Transverse colon (tissue), 4 donors: Measurements from ENCODE around the gene POU2F2. TPM values are rescaled to one million over a fixed set of nuclear protein-coding genes. Genes with fewer than 3 reads are reported as not detected.
"Not testable (repeated sequence)": the region's sequence is repeated elsewhere in the genome, so short reads cannot be mapped to it uniquely, and the experiment has no call there.

Experiments used
- DNase-seq: peaks from one replicate; pipeline ENCODE4 v3.0.0-alpha.2; 2019
- H3K27ac ChIP-seq, 4 donors: fragments of 200-600 bp; sonication (generic); 2 replicates each; pipeline ENCODE4 v1.5.1; 2016 to 2018; ENCODE audit warnings: inconsistent platforms in 4 of 4
- H3K27me3 ChIP-seq: fragments of 200-600 bp; sonication (generic); 2 replicates; pipeline ENCODE4 v1.5.1; 2017; ENCODE audit warnings: inconsistent platforms
- H3K36me3 ChIP-seq, 4 donors: fragments of 200-600 bp; sonication (generic); 2 replicates each; pipeline ENCODE4 v1.5.1; 2017 to 2019; ENCODE audit warnings: inconsistent platforms in 4 of 4
- H3K4me1 ChIP-seq, 4 donors: fragments of 200-600 bp; sonication (generic); 2 replicates each; pipeline ENCODE4 v1.5.1; 2017 to 2020; ENCODE audit warnings: inconsistent platforms in 4 of 4
- H3K4me3 ChIP-seq, 4 donors: fragments of 200-600 bp; sonication (generic); 1 replicate in 1 of 4; 2 replicates in 3 of 4; pipeline versions ENCODE4 v1.5.1 to v1.6.1; 2017 to 2019; ENCODE audit warnings: inconsistent platforms in 4 of 4
- H3K9me3 ChIP-seq, 2 donors: fragments of 200-600 bp; sonication (generic); 2 replicates each; pipeline ENCODE4 v1.5.1; 2017 to 2019; ENCODE audit warnings: inconsistent platforms in 2 of 2
- EP300 ChIP-seq: sonication (generic); formaldehyde crosslinking; IDR thresholded peaks from one replicate; pipeline ENCODE4 v1.6.1; 2017; ENCODE audit warnings: antibody characterized with exemption, low read depth
- POLR2A ChIP-seq: fragments of 450-650 bp; IDR thresholded peaks from one replicate; pipeline ENCODE4 v1.6.1; 2016; ENCODE audit warnings: antibody characterized with exemption, mild to moderate bottlenecking, moderate library complexity
- POLR2AphosphoS5 ChIP-seq, 3 donors: sonication (generic); formaldehyde crosslinking; IDR thresholded peaks; one replicate each; pipeline ENCODE4 v1.6.1; 2016; ENCODE audit warnings: antibody characterized with exemption in 3 of 3
- WGBS, 2 donors: methylation state at CpG; one replicate each; pipeline ENCODE4 v1.1.5; 2018; ENCODE audit warnings: low coverage in 1 of 2; 5-methylcytosine and 5-hydroxymethylcytosine counted together
- in situ Hi-C, 4 donors: fragments of 200-750 bp; cut with MboI; loops; one replicate each; pipeline versions ENCODE4 v1.15.0 to v1.15.1; 2017; ENCODE audit warnings: low sequenced_read_pairs in 3 of 4, low pct_ligation_motif_present in 1 of 4, low pct_unique_long_range_greater_than_20kb in 1 of 4
- intact Hi-C: fragments of 100-400 bp; cut with DNase I; formaldehyde crosslinking; loops from one replicate; pipeline ENCODE4 v1.15.1; 2023; ENCODE audit warnings: low total_unique reads
- total RNA-seq, 4 donors: library from RNA; depleted of rRNA; stranded (reverse); fragments of >200 nt; gene quantifications; one replicate each; pipeline ENCODE4 v1.1.0, GENCODE V29; 2016
- TF ChIP-seq, protein P1 (sequence below), 5 experiments: fragments of 200-600 bp in 3 of 5; fragments of 450-650 bp in 2 of 5; sonication (generic) in 3 of 5; IDR thresholded peaks; 1 replicate in 2 of 5; 2 replicates in 3 of 5; pipeline ENCODE4 v1.5.1; 2016 to 2017; ENCODE audit warnings: antibody characterized with exemption in 5 of 5, inconsistent platforms in 3 of 5, mild to moderate bottlenecking in 2 of 5, moderate library complexity in 1 of 5

POU2F2 gene
- total RNA-seq, 4 donors from 2014 or later, result 0.96 to 7.1 (median 3.4) TPM

DNA sequence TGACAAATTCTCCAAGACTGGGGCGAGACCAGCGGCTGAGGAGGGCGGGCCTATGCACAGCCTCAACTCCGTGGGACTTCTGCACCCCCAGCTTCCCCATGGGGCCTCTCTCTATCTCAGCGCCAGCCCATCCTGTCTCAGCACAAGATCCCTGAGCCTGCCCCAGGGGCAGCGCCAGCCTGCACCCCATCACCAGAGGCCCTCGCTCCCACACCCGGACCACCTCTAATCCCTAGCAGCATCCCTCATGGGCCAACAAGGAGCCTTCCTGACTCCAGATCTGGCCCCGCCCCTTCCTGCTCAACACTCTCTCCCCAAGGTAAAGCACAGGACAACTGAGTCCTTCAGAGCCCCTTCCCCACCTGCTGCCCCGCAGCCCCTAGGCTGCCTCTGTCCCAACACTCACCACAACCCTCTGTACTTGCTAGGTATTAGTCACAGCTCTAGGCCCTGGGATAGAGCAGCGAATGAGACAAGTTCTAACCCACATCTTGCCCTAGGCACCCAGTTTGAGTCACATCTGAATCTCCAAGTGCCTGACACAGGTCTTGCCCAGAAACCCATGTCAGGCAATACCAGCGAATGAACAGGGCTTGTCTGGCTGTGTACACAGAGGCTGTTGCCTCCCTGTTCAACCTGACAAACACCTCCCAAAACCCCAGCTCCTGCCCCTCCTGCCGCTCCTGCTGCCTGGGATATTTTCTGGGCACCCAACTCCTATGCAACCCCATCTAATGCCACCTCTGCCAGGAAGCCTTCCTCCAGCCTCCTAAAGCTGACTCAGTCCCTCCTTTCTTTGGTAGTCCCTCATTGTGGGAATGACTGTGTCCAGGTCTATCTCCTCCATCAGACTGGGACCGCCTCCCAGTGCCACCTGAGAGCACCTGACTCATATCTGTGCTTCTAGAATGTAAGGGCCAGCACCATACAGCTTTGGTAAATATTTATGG is 80.8 kb downstream of the POU2F2 start:
- in situ Hi-C loops (no loop called here), intact Hi-C loops (no loop called here)

GRCh38 chr19:42048992-42049391 is 83.3 kb downstream of the POU2F2 start:
- intact Hi-C loops (no loop called here), in situ Hi-C loops (no loop called here)
- no peaks in the 10 kb centered on the region for H3K27me3 ChIP-seq
- TF ChIP-seq POLR2A (no peak), POLR2AphosphoS5 (IDR thresholded peaks at IDR 0.05) (no peak), EP300 (no peak)
- TF ChIP-seq, protein P1, sequence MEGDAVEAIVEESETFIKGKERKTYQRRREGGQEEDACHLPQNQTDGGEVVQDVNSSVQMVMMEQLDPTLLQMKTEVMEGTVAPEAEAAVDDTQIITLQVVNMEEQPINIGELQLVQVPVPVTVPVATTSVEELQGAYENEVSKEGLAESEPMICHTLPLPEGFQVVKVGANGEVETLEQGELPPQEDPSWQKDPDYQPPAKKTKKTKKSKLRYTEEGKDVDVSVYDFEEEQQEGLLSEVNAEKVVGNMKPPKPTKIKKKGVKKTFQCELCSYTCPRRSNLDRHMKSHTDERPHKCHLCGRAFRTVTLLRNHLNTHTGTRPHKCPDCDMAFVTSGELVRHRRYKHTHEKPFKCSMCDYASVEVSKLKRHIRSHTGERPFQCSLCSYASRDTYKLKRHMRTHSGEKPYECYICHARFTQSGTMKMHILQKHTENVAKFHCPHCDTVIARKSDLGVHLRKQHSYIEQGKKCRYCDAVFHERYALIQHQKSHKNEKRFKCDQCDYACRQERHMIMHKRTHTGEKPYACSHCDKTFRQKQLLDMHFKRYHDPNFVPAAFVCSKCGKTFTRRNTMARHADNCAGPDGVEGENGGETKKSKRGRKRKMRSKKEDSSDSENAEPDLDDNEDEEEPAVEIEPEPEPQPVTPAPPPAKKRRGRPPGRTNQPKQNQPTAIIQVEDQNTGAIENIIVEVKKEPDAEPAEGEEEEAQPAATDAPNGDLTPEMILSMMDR (IDR thresholded peaks at IDR 0.05), result no peak
- H3K27ac ChIP-seq, result peak overlapping the region in 2 of 4 donors; percentile 9 to 12
- H3K4me1 ChIP-seq, result peaks cover 0 to 15% (median 4%) of the 10 kb centered on the region in 4 donors
- peak overlapping the region in 1 of 4 donors; percentile 18 for H3K4me3 ChIP-seq
- 23 to 38% methylated on average over 4 of the region's 4 CpGs for WGBS, 2 donors
- peak; percentile 32 for DNase-seq
- H3K9me3 ChIP-seq, result no peaks in the 10 kb centered on the region
- H3K36me3 ChIP-seq, result no peaks in the 10 kb centered on the region

More for the DNA sequence above, 80.8 kb downstream of the POU2F2 start:
- Histone ChIP-seq H3K4me3 (no peak overlapping the region), H3K27ac (no peak overlapping the region), H3K36me3 (no peaks in the 10 kb centered on the region), H3K4me1 (peaks cover 0 to 15% (median 4%) of the 10 kb centered on the region in 4 donors), H3K9me3 (no peaks in the 10 kb centered on the region), H3K27me3 (no peaks in the 10 kb centered on the region)
- WGBS, 2 donors, result 79% methylated on average over 11 of the region's 14 CpGs; no CpG with 5 or more reads in 1 of the 2 donors
- no peak for TF ChIP-seq POLR2AphosphoS5 (IDR thresholded peaks at IDR 0.05)
- TF ChIP-seq, protein P1 (IDR thresholded peaks at IDR 0.05), result no peak
- no peak for TF ChIP-seq POLR2A
- no peak for TF ChIP-seq EP300
- DNase-seq, result no peak

DNA sequence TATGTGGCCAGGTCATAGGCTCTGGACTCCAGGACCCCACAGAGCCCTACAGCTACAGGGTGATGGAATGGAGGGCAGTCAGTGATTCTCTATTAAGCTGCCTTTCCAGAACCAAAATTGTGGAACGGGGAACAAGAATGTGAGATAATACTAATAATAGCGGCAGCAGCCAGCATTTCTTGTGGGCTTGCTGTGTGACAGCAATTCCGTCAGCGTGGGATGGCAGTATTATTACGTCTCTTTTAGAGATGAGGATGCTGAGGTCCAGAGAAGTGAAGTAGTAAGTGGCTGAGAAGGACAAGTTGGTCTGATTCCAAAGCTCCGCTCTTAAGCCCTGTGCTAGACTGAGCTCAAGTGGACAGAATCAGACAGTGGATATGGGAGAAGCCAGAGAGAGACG is 86.7 kb downstream of the POU2F2 start:
- intact Hi-C loops, result no loop called here
- Histone ChIP-seq H3K9me3 (no peaks in the 10 kb centered on the region), H3K4me1 (peaks cover 0 to 15% (median 4%) of the 10 kb centered on the region in 4 donors), H3K27me3 (no peaks in the 10 kb centered on the region), H3K27ac (no peak overlapping the region), H3K36me3 (no peaks in the 10 kb centered on the region), H3K4me3 (no peak overlapping the region)
- TF ChIP-seq EP300, result no peak
- TF ChIP-seq, protein P1 (IDR thresholded peaks at IDR 0.05), result no peak
- no peak for TF ChIP-seq POLR2AphosphoS5 (IDR thresholded peaks at IDR 0.05)
- no peak for TF ChIP-seq POLR2A
- in situ Hi-C loops, result no loop called here
- 79 to 81% methylated on average over 2 to 7 of the region's 7 CpGs for WGBS, 2 donors
- DNase-seq, result no peak

DNA sequence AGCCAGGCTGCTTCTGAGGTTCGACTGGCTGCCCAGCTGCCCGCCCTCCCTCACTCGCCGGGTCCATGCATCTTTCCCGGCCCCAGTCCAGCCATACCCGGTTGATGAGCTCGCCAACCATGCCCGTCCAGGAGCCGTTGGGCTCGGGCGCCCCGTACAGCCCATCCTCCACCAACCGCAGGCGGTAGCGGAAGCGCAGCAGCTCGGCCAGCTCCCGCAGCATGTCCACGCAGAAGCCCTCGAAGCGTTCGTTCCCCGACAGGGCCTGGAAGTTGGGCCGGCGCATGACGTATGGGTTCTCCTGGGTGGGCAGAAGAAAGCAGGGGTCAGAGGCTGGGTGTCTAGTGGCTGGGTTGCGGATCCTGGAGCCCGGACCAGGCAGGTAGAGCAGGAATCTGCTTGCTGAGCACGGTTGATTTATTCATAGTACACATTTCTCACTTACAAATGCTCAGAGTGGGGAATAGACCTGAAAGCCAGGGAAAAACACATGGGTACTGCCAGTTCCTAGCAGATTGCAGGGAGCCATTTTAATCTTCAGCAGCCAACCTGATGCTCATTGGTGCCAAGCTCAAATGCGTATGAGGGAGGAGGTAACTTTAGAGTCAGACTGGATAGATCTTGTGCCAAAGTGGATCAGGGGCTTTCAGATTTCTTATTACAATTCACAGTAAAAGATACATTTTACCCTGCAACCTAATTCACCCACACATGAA is 89.6 kb downstream of the POU2F2 start:
- in situ Hi-C loops (no loop called here), intact Hi-C loops (no loop called here)
- WGBS, 2 donors, result 92 to 100% methylated on average over 1 to 30 of the region's 30 CpGs
- TF ChIP-seq EP300, result no peak
- no peak for TF ChIP-seq POLR2AphosphoS5 (IDR thresholded peaks at IDR 0.05)
- TF ChIP-seq, protein P1 (IDR thresholded peaks at IDR 0.05), result no peak
- no peak for TF ChIP-seq POLR2A
- Histone ChIP-seq H3K4me3 (no peak overlapping the region), H3K9me3 (no peaks in the 10 kb centered on the region), H3K27me3 (no peaks in the 10 kb centered on the region), H3K4me1 (no peaks in the 10 kb centered on the region), H3K36me3 (no peaks in the 10 kb centered on the region), H3K27ac (no peak overlapping the region)
- no peak for DNase-seq

- DNase-seq, intact Hi-C loops, H3K27me3 ChIP-seq, H3K9me3 ChIP-seq, H3K27ac ChIP-seq, in situ Hi-C loops, H3K4me3 ChIP-seq, H3K36me3 ChIP-seq, H3K4me1 ChIP-seq: not testable (repeated sequence)
- WGBS, 2 donors, result 86 to 88% methylated on average over 8 to 9 of the region's 9 CpGs
Observed at GRCh38 chr19:42040491-42040890, 91.8 kb downstream of the POU2F2 start.
